ENCODE results near the gene PRDM8.

Gene PRDM8

DNA sequence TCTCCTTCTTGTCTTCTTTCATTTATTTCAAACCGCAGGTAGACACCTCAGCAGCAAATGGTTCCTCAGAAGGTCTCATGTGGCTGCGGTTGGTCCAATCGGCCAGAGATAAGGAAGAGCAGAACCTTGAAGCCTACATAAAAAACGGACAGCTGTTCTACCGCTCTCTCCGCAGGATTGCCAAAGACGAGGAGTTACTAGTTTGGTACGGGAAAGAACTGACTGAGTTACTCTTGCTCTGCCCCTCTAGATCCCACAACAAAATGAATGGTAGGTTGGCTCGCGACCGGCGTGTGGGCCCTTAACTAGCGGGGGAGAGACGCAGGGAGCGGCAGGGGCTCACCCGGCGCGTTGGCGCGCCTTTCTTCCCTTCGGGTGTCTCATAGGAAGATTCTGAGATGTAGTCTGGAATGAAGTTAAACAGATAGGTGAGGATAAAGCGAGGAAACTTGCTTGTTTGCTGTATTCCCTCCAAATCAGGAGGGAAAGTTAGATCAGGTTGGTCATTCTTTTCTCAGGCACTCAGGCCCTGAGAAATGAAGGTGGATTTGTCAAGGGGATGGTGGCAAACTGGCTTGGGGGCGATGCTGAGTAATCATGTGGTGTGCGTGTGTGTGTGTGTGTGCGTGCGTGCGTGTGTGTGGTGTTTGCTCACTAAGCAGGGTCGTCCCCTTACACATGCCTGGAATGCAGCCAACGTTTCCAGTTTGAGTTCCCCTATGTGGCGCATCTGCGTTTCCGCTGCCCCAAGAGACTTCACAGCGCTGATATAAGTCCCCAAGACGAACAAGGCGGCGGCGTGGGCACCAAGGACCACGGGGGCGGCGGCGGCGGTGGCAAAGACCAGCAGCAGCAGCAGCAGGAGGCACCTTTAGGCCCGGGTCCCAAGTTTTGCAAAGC, 4.2 kb downstream of the PRDM8 start:
- peak; percentile 77 for DNase-seq (ENCODE audit: low spot score)

GRCh38 chr4:80202190-80202711, 4.9 kb downstream of the PRDM8 start:
- DNase-seq (ENCODE audit: low spot score), result peak; percentile 81

GRCh38 chr4:80202741-80203553, 5.6 kb downstream of the PRDM8 start:
- peak; percentile 63 for DNase-seq (ENCODE audit: low spot score)

- no peak for DNase-seq (ENCODE audit: low spot score)
Measured at GRCh38 chr4:80204433-80205011, 7.2 kb downstream of the PRDM8 start.

GRCh38 chr4:80206111-80206510, 8.8 kb downstream of the PRDM8 start:
- DNase-seq (ENCODE audit: low spot score), result no peak

DNA sequence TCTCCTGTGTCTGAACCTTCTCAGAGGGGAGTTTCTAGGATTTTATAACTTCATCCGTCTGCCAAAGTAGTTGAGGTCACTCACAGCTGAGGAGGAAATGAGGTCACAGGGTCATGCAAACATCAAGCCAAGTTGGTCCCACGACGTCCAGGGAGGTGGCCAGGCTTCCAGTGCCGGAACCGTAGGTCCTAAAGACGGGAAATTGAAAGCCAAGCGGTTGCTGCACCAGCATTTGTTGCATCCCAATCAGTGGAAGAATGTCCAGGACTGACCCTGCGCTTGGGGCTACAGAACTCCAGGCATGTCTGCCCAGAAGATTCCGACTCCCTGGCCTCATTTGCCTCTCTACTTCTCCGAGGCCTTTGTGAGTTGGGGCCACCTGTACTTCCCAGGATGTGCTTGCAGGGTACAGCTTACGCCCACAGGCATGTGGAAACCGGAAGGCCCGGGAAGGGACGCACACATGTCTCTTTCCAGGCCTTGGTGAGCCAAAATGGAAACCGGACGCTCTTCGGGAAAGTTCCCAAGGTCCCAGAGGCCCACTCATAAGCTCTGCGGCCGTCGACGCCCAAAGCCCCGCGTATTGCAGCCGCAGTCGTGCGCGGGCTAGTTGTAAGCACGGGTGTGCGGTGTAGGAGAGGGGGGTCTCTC, 9.3 kb downstream of the PRDM8 start:
- no peak for DNase-seq (ENCODE audit: low spot score)

GRCh38 chr4:80207172-80207583, 9.9 kb downstream of the PRDM8 start:
- no peak for DNase-seq (ENCODE audit: low spot score)

DNA sequence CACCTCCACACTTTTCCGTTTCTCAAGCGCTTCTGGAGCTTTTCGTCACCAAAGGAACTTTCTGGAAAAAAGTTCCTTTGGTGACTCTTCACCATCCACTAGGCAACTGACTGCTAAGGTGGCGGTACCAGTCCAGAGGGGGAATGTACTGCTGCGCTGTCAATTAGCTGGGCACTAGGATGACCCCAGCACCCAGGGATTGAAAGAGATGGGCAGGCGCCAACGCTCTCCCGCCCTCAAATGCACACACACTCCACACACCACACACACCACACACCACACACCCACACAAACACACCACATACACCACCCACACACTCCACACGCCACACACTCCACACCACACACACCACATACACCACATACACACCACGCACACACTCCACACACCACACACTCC, 10.4 kb downstream of the PRDM8 start:
- no peak for DNase-seq (ENCODE audit: low spot score)

GRCh38 chr4:80208610-80209339, 11.5 kb downstream of the PRDM8 start:
- DNase-seq (ENCODE audit: low spot score), result no peak

DNA sequence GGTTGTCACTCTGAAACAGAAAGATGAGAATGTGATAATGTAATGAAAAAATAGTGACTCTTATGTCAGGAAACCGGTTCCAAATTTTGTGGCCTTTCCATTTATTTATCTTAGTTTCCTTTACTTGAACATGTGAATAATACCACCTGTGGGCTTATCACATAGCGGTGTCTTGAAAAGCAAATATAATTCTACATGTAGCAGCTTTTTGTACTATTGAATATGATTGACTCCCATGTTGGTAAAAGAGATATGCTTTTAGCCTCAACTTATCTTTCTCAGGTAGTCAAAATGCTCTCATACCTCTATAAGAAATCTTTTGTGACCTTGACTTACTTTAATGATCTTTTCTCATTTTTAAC, 12.0 kb downstream of the PRDM8 start:
- DNase-seq (ENCODE audit: low spot score), result no peak

DNA sequence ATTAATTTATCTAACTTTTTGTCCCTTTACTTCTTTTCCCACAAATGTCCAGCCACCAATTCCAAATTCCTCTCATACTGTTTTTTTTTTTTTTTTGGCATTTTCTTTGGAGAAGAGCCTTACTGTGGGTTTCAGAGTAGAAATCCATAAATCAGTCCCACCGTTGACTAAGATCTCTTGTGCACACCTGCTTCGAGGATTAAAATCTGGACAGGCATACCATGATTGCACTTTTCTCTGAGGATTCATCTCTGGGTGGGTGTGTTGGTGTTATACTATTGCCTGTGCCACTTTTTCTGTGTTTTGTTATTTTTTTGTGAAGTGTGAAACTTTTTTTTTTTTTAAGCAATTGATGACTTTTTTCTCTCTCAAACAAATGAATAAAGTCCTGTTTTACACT, 13.2 kb downstream of the PRDM8 start:
- DNase-seq (ENCODE audit: low spot score), result no peak

DNA sequence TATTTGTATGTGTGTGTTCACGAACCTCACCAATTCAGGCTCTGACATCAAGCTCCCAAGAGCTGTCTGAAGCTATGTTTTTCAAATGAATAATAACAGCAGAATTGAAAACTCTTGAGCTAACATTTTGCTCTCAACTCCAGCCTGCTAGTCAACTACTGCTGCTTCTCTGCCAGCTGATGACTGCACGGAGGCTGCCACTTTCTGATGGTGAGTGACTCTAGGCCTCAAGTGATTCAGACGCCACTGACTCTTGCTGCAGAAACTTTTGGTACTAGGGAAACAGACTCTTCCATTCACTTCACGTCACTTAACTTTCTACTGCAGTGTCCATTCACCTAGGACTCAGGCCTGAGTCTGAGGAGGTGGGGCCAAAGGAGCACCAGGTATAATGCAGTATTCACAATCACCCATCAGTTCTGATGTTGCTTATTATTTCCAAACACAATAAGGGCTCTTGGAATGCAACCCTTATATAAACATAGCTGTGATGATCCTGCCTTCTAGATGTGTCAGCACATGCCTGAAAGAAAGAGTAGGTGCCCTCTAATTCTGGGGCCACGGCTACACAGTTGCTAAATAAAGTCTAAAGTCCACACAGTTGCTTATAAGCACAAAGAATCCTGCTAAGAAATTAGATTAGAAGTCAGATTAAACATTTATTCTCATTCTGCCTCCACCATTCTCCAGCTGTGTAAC, 16.0 kb downstream of the PRDM8 start:
- DNase-seq (ENCODE audit: low spot score), result no peak

DNA sequence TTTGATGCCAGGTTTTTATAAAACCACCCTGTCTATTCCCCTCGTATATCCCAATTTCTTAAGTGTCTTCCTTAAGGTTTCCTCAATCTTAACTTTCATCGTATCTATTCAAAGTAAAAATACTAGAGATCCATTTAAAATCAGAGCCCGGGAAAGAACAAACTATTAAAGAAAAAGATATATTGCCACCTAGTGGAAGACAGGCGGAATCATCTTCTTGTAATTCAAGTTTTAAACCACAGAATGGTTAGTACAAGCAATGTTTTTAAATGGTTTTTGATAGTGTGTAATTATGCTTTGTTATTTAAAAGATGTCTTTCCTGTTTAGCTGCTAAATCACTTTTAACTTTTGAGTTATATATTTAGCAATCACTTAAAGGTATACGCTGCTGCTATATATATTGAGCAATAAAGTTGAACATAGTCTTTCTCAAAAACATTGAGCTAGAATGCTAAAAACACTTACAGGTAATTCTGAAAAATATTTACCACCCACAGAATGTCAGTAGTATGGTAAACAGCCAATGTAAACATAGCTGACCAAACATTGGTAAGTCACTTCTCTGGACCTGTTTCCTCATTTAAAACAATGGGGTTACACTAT, 18.2 kb downstream of the PRDM8 start:
- peak; percentile 38 for DNase-seq (ENCODE audit: low spot score)

GRCh38 chr4:80216100-80216761, 18.9 kb downstream of the PRDM8 start:
- DNase-seq (ENCODE audit: low spot score), result no peak

- no peak for DNase-seq (ENCODE audit: low spot score)
Measured at GRCh38 chr4:80219301-80220025, 22.2 kb downstream of the PRDM8 start.

DNA sequence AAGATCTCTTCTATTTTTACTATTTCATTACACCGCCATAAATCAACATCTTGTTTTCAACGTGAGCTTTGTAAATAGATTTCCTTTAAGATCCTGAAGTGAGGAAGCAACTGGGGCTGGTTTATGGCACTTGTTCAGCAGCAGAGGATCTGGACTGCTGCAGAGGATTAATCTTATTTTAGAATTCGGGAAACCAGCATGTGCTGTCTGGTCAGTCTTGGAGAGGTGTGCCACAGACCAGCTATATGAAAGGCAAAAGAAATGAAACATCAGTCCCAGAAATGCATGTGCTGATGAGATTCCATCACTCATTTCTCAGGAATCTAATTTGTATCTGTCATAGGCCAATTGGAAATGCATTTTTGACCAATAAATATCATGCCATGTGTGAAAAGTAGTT, 23.4 kb downstream of the PRDM8 start:
- DNase-seq (ENCODE audit: low spot score), result no peak

DNA sequence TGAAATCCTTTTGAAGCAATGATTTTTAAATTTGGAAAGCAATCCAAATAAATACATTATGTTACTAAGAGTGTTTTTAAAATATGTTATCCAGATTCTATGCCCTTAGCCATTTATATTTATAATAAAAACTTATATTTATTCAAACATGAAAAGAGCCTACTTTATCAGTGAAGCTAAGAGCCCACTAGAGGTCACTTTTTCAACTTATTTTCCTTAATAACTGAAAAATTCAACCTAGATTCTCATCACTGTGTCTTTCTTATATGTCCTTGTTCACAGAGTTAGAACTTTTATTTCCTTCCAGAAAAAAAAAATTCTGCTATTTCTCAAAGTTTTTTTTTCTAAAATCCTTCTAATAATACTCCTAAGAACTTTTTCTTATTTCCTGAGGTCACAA, 23.9 kb downstream of the PRDM8 start:
- DNase-seq (ENCODE audit: low spot score), result no peak

DNA sequence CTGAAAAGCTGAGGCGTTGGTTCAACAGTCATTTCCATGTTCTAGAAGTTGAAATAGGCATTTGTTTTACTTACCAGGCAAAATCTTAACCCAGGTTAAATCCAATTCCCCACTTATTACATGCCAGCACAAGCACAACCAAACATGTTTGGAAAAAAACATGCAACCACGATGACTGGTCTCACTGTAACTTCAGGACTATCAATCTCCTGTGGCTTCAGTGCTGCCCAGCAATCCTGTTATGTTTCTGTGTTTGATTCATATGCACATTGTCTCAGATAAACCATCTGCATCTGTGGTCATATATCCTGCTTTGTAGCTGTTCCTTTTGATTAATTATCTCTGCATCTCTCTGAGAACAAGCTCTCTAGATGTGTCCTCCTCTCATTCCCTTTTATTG, 28.3 kb downstream of the PRDM8 start:
- no peak for DNase-seq (ENCODE audit: low spot score)

DNA sequence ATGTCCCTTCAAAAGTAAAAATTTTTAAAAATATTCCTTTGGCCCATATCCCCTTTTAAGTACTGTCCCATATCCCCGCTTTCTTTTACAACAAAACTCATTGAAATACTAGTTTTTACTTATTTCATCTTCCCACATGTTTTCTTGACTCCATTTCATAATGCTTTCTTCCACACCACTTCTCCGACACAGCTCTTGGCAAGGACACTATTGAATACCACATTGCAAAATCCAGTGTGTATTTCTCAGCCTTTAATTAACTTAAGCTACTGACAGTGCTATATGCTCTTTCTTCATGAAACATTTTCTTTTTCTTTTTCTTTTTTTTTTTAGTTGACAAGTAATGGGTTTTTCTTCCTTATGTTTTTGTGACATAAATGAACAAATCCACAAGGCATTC, 28.8 kb downstream of the PRDM8 start:
- no peak for DNase-seq (ENCODE audit: low spot score)

Data from CD4-positive, alpha-beta T cell treated with Interleukin-15 for 4 hours (primary cell).